Renal pelvis (tissue), 12 donors: ENCODE measurements around the gene GPR82. TPM values are rescaled to one million over a fixed set of nuclear protein-coding genes. Genes with fewer than 3 reads are reported as not detected.
"Not testable (repeated sequence)": the region's sequence is repeated elsewhere in the genome, so short reads cannot be mapped to it uniquely, and the experiment has no call there.

Experiments
- DNase-seq: peaks from one replicate; pipeline ENCODE4 v3.0.0-alpha.2; 2013
- long read RNA-seq, 16 experiments: transcript quantifications; one replicate each; lab custom pipeline, GENCODE V29; 2026
- polyA plus RNA-seq, 3 donors: library from polyadenylated mRNA; unstranded; fragments of 120-200 nt; gene quantifications; one replicate each; pipeline ENCODE4 v1.2.1, GENCODE V29; 2013; ENCODE audit not compliant: insufficient read length in 3 of 3

GPR82 gene
- polyA plus RNA-seq = under 1 TPM; 0.10 to 0.21 (median 0.13) TPM
- long read RNA-seq, donor 1 = 0 reads
- long read RNA-seq, donor 2 = 0 reads
- long read RNA-seq, donor 3 = 0 reads
- long read RNA-seq, donor 4 = 0 reads
- long read RNA-seq, donor 5 = 0 reads
- long read RNA-seq, donor 6 = 0 reads
- long read RNA-seq, donor 7 = 0 reads
- long read RNA-seq, donor 8 = 0 reads
- long read RNA-seq, donor 9 = 0 reads
- long read RNA-seq, donor 10 = 0 reads
- long read RNA-seq, donor 11 = 0 reads
- long read RNA-seq, donor 12, partial matches to known transcripts = 0 of 1 reads
- long read RNA-seq, donor 12, other reads (novel, unspliced or antisense) = 0 of 1 reads
- long read RNA-seq, donor 13 = 0 reads
- long read RNA-seq, donor 14 = 0 reads
- long read RNA-seq, donor 15 = 0 reads
- long read RNA-seq, donor 16 = 0 reads

GRCh38 chrX:41723826-41724225 is at the start of gene GPR82:
TSS of gene GPR82 (plus strand) at chrX:41724181. CDS start at chrX:41727027, 2,846 bp downstream.
- no peak for DNase-seq

DNA sequence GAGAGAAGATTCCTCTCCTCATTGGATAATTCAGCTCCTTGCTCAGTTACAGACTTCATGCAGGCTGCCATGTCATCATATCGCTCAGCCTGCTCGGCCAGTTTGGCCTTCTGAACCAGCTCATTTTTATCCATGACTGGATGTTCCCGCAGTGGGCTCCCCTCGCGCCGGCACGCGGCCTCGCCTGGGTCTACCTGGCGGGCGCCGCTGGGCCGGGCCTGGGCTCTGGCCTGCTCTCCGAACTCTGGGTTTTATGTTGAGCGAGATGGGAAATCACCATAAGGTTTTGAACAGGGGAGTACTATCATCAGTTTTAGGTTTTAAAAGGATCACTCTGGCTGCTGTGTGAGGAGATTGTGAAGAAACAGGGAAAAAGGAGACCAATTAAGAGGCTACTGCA is 47.6 kb upstream of the GPR82 start:
- not testable (repeated sequence) for DNase-seq

- DNase-seq = no peak
Observed at GRCh38 chrX:41677183-41678060, 46.6 kb upstream of the GPR82 start.

DNA sequence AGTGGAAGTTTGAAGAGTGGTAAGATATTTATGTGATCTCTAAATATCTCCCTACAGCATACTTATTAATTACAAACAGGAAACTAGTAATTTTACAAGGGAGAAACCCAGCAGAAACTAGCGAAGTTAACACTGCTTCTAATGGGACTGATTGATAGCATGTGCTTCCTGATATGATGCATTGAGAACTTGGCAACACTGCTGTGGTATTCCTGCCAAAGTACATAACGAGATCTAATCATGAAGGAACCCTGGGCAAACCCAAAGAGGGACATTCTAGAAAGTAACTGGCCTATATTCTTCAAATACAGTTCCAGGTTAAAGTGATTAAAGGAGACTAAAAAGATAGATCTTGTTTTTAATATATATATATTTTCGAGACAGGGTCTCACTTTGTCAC is 39.8 kb upstream of the GPR82 start:
- DNase-seq = no peak

GRCh38 chrX:41684940-41685339 is 39.0 kb upstream of the GPR82 start:
- DNase-seq = no peak

GRCh38 chrX:41686788-41687187 is 37.2 kb upstream of the GPR82 start:
- DNase-seq = no peak

DNA sequence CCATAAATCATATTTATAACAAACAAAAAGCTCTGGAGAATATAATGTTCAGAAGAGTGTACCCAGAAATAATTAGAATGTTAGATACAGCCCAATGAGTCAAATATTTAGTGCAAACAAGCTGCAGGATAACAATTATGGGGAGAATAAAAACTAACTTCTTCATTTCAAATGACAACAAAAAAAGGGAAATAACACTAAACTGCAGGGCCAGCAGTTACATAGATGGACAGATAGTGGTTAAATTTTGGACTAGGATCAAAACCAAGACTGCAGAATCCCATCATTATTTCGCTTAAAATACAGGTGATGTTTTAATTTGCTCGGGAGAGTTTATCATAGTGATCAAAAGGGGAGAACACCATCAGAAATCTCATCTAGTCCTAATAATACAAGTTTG is 35.8 kb upstream of the GPR82 start:
- no peak for DNase-seq

- no peak for DNase-seq
Observed at GRCh38 chrX:41688835-41689234, 35.1 kb upstream of the GPR82 start, which contains the start of gene GPR34. TSS of gene GPR34 (plus strand) at chrX:41688973. CDS start at chrX:41695634, 6,661 bp downstream.

- DNase-seq = no peak
Observed at GRCh38 chrX:41689711-41690110, 34.3 kb upstream of the GPR82 start.

- DNase-seq = no peak
Observed at GRCh38 chrX:41692162-41692749, 31.7 kb upstream of the GPR82 start.

DNA sequence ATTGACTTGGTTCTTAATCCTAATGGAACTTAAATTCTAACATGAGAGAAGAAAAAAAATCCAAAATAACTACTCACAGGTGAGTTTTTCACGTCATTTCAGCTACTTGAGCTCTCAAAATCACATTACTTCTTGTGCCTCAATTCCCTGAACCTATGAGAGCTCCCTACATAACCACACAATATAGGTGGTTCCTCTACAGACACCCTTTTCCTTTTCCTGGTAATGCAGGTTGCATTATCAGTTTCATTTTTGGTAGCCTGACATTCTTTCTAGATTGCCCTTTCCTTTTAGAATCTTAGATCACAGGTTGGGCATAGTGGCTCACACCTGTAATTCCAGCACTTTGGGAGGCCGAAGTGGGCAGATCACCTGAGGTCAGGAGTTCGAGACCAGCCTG is 31.0 kb upstream of the GPR82 start:
- no peak for DNase-seq

DNA sequence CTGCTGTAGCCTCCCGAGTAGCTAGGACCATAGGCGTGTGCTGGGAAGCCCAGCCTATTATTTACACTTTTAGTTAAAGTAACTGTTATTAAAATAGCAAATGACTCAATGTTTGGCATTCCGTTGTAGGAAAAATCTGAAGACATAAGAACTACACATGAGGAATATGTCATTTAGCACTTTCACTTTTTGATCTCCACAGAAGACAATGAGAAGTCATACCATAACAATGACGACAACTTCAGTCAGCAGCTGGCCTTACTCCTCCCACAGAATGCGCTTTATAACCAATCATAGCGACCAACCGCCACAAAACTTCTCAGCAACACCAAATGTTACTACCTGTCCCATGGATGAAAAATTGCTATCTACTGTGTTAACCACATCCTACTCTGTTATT is 28.6 kb upstream of the GPR82 start:
- DNase-seq = no peak

- no peak for DNase-seq
Observed at GRCh38 chrX:41703574-41704029, 20.4 kb upstream of the GPR82 start.

- DNase-seq = no peak
Observed at GRCh38 chrX:41705042-41705441, 18.9 kb upstream of the GPR82 start.

- no peak for DNase-seq
Observed at GRCh38 chrX:41705680-41706374, 18.2 kb upstream of the GPR82 start.

DNA sequence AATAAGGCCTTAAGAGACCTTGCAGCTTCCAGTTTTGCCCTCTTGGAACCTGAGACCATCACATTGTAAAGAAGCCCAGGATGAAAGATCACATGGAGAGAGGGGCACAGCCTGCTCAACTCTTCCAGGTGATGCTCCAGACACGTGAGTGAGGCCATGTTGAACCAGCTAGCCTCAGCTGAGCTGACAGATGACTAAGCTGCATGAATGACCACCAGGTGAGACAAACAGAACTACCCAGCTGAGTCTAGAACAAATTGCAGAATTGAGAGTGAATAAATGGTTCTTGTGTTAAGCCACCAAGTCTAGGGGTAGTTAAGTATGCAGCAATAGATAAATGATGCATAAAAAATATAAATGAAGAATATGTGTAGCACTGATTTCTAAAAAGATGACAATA is 16.8 kb upstream of the GPR82 start:
- DNase-seq = no peak

GRCh38 chrX:41708486-41708885 is 15.5 kb upstream of the GPR82 start:
- no peak for DNase-seq

DNA sequence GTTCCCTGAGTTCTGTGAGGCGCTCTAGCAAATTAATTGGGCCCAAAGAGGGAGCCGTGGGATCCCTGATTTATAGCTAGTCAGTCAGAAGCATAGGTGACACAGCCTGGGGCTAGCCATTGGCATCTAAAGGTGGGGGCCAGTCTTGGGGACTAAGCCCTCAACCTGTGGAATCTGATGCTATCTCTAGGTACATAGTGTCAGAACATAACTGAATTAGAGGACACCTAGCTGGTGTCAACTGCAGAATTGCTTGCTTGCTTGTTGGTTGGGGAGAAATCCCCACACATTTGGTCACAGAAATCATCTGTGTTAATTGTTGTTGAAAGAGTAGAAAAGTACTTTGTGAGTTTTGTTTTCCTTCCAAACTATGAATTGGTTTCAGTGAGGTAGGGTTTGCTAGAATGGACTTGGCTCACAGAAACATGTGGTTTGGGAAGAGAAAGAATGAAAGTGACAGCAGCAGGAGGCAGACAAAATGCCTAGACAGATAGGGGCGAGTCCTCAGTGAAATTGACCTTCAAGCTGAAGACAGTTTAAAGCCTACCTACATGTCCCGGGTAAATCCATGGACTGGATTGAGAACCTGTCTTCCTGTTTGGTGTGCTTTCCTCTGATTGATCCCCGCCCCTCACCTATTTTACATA is 12.8 kb upstream of the GPR82 start:
- no peak for DNase-seq

- no peak for DNase-seq
Observed at GRCh38 chrX:41716222-41716621, 7.8 kb upstream of the GPR82 start.

GRCh38 chrX:41716767-41717473 is 7.1 kb upstream of the GPR82 start:
- no peak for DNase-seq
